H9 (cell line): Measurements from ENCODE around the gene DLX2. TPM values are rescaled to one million over a fixed set of nuclear protein-coding genes. Genes with fewer than 3 reads are reported as not detected.

Source experiments
- DNase-seq: peaks from one replicate; pipeline ENCODE4 v3.0.0-alpha.2; 2017
- H2AFZ ChIP-seq: one replicate; pipeline ENCODE4 v1.6.1; 2013; ENCODE audit warnings: mild to moderate bottlenecking, low read length, control low read depth, moderate library complexity
- H2AK5ac ChIP-seq: 2 replicates; pipeline ENCODE4 v1.6.1; 2013; ENCODE audit warnings: low read length, control low read depth, mixed read lengths; ENCODE audit not compliant: insufficient read length
- H2BK120ac ChIP-seq: one replicate; pipeline ENCODE4 v1.6.1; 2013; ENCODE audit warnings: low read depth, mild to moderate bottlenecking, low read length, control low read depth, inconsistent platforms; ENCODE audit not compliant: poor library complexity, severe bottlenecking
- H2BK12ac ChIP-seq: 2 replicates; pipeline ENCODE4 v1.6.1; 2013; ENCODE audit warnings: low read length, control low read depth, mixed read lengths, low read depth; ENCODE audit not compliant: insufficient read length
- H2BK15ac ChIP-seq: 2 replicates; pipeline ENCODE4 v1.6.1; 2013; ENCODE audit warnings: low read depth, low read length, control low read depth
- H2BK20ac ChIP-seq: one replicate; pipeline ENCODE4 v1.6.1; 2013; ENCODE audit warnings: low read depth, mild to moderate bottlenecking, low read length, control low read depth, inconsistent platforms; ENCODE audit not compliant: poor library complexity, severe bottlenecking
- H2BK5ac ChIP-seq: 2 replicates; pipeline ENCODE4 v1.6.1; 2013; ENCODE audit warnings: low read length, control low read depth, mixed read lengths; ENCODE audit not compliant: insufficient read length
- H3K14ac ChIP-seq: 2 replicates; pipeline ENCODE4 v1.6.1; 2013; ENCODE audit warnings: low read length, control low read depth; ENCODE audit not compliant: insufficient read depth
- H3K18ac ChIP-seq: 2 replicates; pipeline ENCODE4 v1.6.1; 2013; ENCODE audit warnings: low read depth, mild to moderate bottlenecking, mixed read lengths, low read length, control low read depth; ENCODE audit not compliant: insufficient read length
- H3K23ac ChIP-seq: 2 replicates; pipeline ENCODE4 v1.6.1; 2013; ENCODE audit warnings: low read length, control low read depth, mixed read lengths, low read depth; ENCODE audit not compliant: insufficient read length
- H3K23me2 ChIP-seq: 2 replicates; pipeline ENCODE4 v1.6.1; 2013; ENCODE audit warnings: low read depth, mild to moderate bottlenecking, mixed read lengths, low read length, control low read depth; ENCODE audit not compliant: insufficient read length, poor library complexity, severe bottlenecking
- H3K27ac ChIP-seq: 2 replicates; pipeline ENCODE4 v1.5.1; 2013; ENCODE audit warnings: low read length, control low read depth, mixed read lengths, low read depth; ENCODE audit not compliant: insufficient read length
- H3K27me3 ChIP-seq: 2 replicates; pipeline ENCODE4 v1.6.1; 2013; ENCODE audit warnings: low read length, control low read depth, inconsistent platforms; ENCODE audit not compliant: insufficient read depth
- H3K4ac ChIP-seq: 2 replicates; pipeline ENCODE4 v1.6.1; 2013; ENCODE audit warnings: low read depth, mild to moderate bottlenecking, control low read depth, inconsistent platforms, low read length, moderate library complexity
- H3K4me1 ChIP-seq: 2 replicates; pipeline ENCODE4 v1.6.1; 2013; ENCODE audit warnings: low read length, control low read depth, inconsistent platforms; ENCODE audit not compliant: insufficient read depth
- H3K4me2 ChIP-seq: 2 replicates; pipeline ENCODE4 v1.6.1; 2013; ENCODE audit warnings: low read length, control low read depth, mixed read lengths; ENCODE audit not compliant: insufficient read length, insufficient read depth
- H3K56ac ChIP-seq: 2 replicates; pipeline ENCODE4 v1.6.1; 2013; ENCODE audit warnings: low read depth, mild to moderate bottlenecking, mixed read lengths, low read length, control low read depth; ENCODE audit not compliant: insufficient read length
- H3K79me1 ChIP-seq: 2 replicates; pipeline ENCODE4 v1.6.1; 2013; ENCODE audit warnings: low read depth, mild to moderate bottlenecking, moderate library complexity, low read length, control low read depth, inconsistent platforms; ENCODE audit not compliant: insufficient read depth, poor library complexity, severe bottlenecking
- H3K79me2 ChIP-seq: 2 replicates; pipeline ENCODE4 v1.6.1; 2013; ENCODE audit warnings: low read length, control low read depth, inconsistent platforms; ENCODE audit not compliant: insufficient read depth
- H3K9ac ChIP-seq: 2 replicates; pipeline ENCODE4 v1.6.1; 2013; ENCODE audit warnings: low read length, control low read depth, mixed read lengths; ENCODE audit not compliant: insufficient read length; ENCODE audit errors: extremely low read depth
- H3K9me3 ChIP-seq: one replicate; pipeline ENCODE4 v1.6.1; 2013; ENCODE audit warnings: low read depth, low read length, inconsistent platforms; ENCODE audit not compliant: control insufficient read depth
- H3T11ph ChIP-seq: one replicate; pipeline ENCODE4 v1.6.1; 2013; ENCODE audit warnings: mild to moderate bottlenecking, low read length, control low read depth, inconsistent platforms
- H4K20me1 ChIP-seq: one replicate; pipeline ENCODE4 v1.6.1; 2013; ENCODE audit not compliant: control insufficient read depth, insufficient read length, insufficient read depth
- H4K5ac ChIP-seq: 2 replicates; pipeline ENCODE4 v1.6.1; 2013; ENCODE audit warnings: low read depth, mild to moderate bottlenecking, mixed read lengths, low read length, control low read depth; ENCODE audit not compliant: insufficient read length
- H4K8ac ChIP-seq: replicated peaks from 2 replicates; pipeline ENCODE4 v1.6.1; 2013; ENCODE audit warnings: low read length, control low read depth, mixed read lengths, low read depth; ENCODE audit not compliant: insufficient read length
- H4K91ac ChIP-seq: 2 replicates; pipeline ENCODE4 v1.6.1; 2013; ENCODE audit warnings: low read depth, mild to moderate bottlenecking, moderate library complexity, mixed read lengths, low read length, control low read depth; ENCODE audit not compliant: insufficient read length
- H3K27ac Mint-ChIP-seq, 3 experiments: 2 replicates in 2 of 3; 3 replicates in 1 of 3; pipeline ENCODE4 v1.8.0; 2020 to 2021; ENCODE audit warnings: mixed read lengths in 3 of 3, mild to moderate bottlenecking in 1 of 3, moderate library complexity in 1 of 3
- H3K27me3 Mint-ChIP-seq: 2 replicates; pipeline ENCODE4 v1.8.0; 2021; ENCODE audit warnings: low read depth, mild to moderate bottlenecking, moderate library complexity, mixed read lengths
- H3K36me3 Mint-ChIP-seq, 3 experiments: 2 replicates in 2 of 3; 3 replicates in 1 of 3; pipeline ENCODE4 v1.8.0; 2020 to 2021; ENCODE audit warnings: low read depth in 3 of 3, mixed read lengths in 3 of 3; ENCODE audit not compliant: insufficient read depth in 1 of 3
- H3K4me1 Mint-ChIP-seq, 2 experiments: 2 replicates each; pipeline ENCODE4 v1.8.0; 2020; ENCODE audit warnings: mixed read lengths in 2 of 2
- H3K4me3 Mint-ChIP-seq, 2 experiments: 2 replicates in 1 of 2; 3 replicates in 1 of 2; pipeline ENCODE4 v1.8.0; 2020 to 2021; ENCODE audit warnings: mild to moderate bottlenecking in 2 of 2, mixed read lengths in 2 of 2, moderate library complexity in 1 of 2
- H3K9me3 Mint-ChIP-seq, 2 experiments: 2 replicates in 1 of 2; 3 replicates in 1 of 2; pipeline ENCODE4 v1.8.0; 2020; ENCODE audit warnings: mild to moderate bottlenecking in 2 of 2, mixed read lengths in 2 of 2, moderate library complexity in 1 of 2
- CTCF ChIP-seq: fragments of 200-600 bp; sonication (generic); conservative IDR thresholded peaks from 3 replicates; pipeline ENCODE4 v1.8.0; 2021; ENCODE audit warnings: antibody characterized with exemption, mild to moderate bottlenecking
- WGBS: extraction: QIAGEN DNeasy Blood & Tissue Kit; methylation state at CpG from one replicate; pipeline ENCODE4 v1.1.7; 2013; ENCODE audit warnings: missing lambda C conversion rate, low lambda C conversion rate, mixed read lengths; ENCODE audit not compliant: insufficient read length; ENCODE audit errors: extremely low coverage; 5-methylcytosine and 5-hydroxymethylcytosine counted together
- total RNA-seq: library from RNA; stranded (reverse); gene quantifications from 2 replicates; pipeline ENCODE4 v1.2.1, GENCODE V29; 2021

The DLX2 gene
- total RNA-seq, 1 experiment from 2014 or later = not detected

- Histone ChIP-seq H3K23ac (no peak overlapping the region), H2BK120ac (no peak overlapping the region), H4K5ac (no peak overlapping the region), H3K56ac (no peak overlapping the region), H3K23me2 (no peaks in the 10 kb centered on the region), H3K79me2 (no peaks in the 10 kb centered on the region), H4K20me1 (no peaks in the 10 kb centered on the region), H2BK12ac (no peak overlapping the region), H4K8ac (no peak overlapping the region), H3T11ph (no peak overlapping the region), H3K27me3 (no peaks in the 10 kb centered on the region; the same call in 1 of the 2 replicates), H3K18ac (no peak overlapping the region), H3K27ac (no peak overlapping the region), H2AFZ (no peak overlapping the region), H3K79me1 (no peaks in the 10 kb centered on the region), H3K4me1 (peaks cover 4% of the 10 kb centered on the region; the same call in 1 of the 2 replicates), H3K9me3 (no peaks in the 10 kb centered on the region), H3K9ac (no peak overlapping the region), H3K4me2 (no peak overlapping the region), H3K4ac (no peak overlapping the region), H2AK5ac (no peak overlapping the region), H2BK20ac (no peak overlapping the region), H2BK15ac (no peak overlapping the region), H2BK5ac (no peak overlapping the region), H4K91ac (no peak overlapping the region), H3K14ac (no peak overlapping the region)
- WGBS = no CpG with 5 or more reads among the region's 2 CpGs
- H3K9me3 Mint-ChIP-seq = peaks cover 11 to 12% of the 10 kb centered on the region in 2 experiments
- H3K4me1 Mint-ChIP-seq = peaks cover 25 to 34% of the 10 kb centered on the region in 2 experiments
- H3K27ac Mint-ChIP-seq = no peak overlapping the region
- TF ChIP-seq CTCF = no peak
- no peak for DNase-seq
- peaks cover 0 to 16% (median 2%) of the 10 kb centered on the region in 3 experiments; a peak in 5 of 7 replicates for H3K36me3 Mint-ChIP-seq
- H3K27me3 Mint-ChIP-seq = peaks cover 17% of the 10 kb centered on the region
- no peak overlapping the region for H3K4me3 Mint-ChIP-seq
Observed at GRCh38 chr2:172137109-172137508, 34.4 kb upstream of the DLX2 start.
